GM12892 (cell line): ENCODE measurements around the gene DHCR7.

Experiments
- POLR2A ChIP-seq: IDR thresholded peaks from 2 replicates; pipeline ENCODE4 v1.6.1; 2011; ENCODE audit warnings: low read depth, low read length, control low read depth
- POLR2AphosphoS5 ChIP-seq: IDR thresholded peaks from 2 replicates; pipeline ENCODE4 v1.6.1; 2011; ENCODE audit warnings: low read depth, low read length, control low read depth
- TAF1 ChIP-seq: IDR thresholded peaks from 2 replicates; pipeline ENCODE4 v1.6.1; 2011; ENCODE audit warnings: low read depth, mild to moderate bottlenecking, control low read depth, low read length, borderline replicate concordance

DNA sequence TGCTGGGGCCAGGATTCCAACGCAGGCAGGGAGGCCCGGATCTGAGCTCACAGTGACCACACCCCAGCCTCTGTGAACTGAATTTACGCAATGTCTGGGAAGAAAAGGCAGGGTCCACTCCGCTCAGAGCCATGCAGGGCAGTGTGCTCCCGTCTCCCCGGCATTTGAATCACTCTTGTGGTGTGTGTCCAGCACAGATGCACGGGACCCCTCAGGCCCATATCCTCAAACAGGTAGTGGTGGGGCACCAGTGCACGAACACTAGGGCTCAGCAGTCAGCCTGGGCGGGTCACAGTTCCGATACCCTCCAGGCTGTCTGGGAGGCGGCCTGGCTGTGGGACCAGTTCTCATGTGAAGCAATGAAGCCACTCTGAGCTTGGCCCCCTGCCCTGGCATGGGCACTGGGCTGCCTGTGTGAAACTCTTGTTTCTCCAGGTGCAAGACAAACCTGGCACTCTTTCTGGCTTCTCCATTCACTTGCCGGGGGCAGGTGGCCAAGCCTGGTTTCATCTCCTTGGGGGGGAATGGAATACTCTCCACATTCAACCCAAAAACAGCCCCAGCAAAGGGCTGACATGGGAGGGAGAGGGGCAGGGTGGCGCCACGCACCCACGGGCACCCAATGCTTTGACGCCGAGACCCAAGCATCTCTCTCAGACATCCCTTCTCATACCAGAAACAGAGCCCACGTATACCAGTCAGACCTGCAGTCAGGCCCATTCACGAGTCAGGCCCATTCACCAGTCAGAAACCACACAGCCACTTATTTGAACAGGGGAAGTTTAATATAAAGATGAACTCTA, 14.3 kb downstream of the DHCR7 start:
- TF ChIP-seq TAF1 (no peak), POLR2AphosphoS5 (no peak), POLR2A (no peak)
